H1 (cell line): Measurements from ENCODE around the gene PAFAH1B1. TPM values are rescaled to one million over a fixed set of nuclear protein-coding genes. Genes with fewer than 3 reads are reported as not detected.

Experiments
- polyA plus RNA-seq, 7 experiments: library from polyadenylated mRNA; depleted of rRNA in 3 of 7; stranded (reverse) in 5 of 7; unstranded in 2 of 7; fragments of >200 nt in 5 of 7; fragments of 200-250 nt in 2 of 7; gene quantifications; 1 replicate in 5 of 7; 2 replicates in 1 of 7; 4 replicates in 1 of 7; pipeline versions ENCODE4 v1.2.1 to v1.2.3, GENCODE V29; 2011 to 2013; ENCODE audit warnings: missing spikeins in 2 of 7, mixed read lengths in 2 of 7
- total RNA-seq: library from RNA; stranded (reverse); fragmentation: NEBNext Ultra II Directional; extraction: Animal tissue kit (Norgen Biotek cat#: 25700); gene quantifications from 2 replicates; pipeline ENCODE4 v1.2.1, GENCODE V29; 2021
- TF ChIP-seq, protein P1 (sequence below): IDR thresholded peaks from 2 replicates; pipeline ENCODE4 v1.6.1; 2011; ENCODE audit warnings: low read length, improper control_type of control experiment

PAFAH1B1 gene
- total and polyA plus RNA-seq, 2 of the 8 experiments (the other 6 are each of a cell fraction or from before 2014, with no cell fraction given) = 42.0 to 152 TPM

DNA sequence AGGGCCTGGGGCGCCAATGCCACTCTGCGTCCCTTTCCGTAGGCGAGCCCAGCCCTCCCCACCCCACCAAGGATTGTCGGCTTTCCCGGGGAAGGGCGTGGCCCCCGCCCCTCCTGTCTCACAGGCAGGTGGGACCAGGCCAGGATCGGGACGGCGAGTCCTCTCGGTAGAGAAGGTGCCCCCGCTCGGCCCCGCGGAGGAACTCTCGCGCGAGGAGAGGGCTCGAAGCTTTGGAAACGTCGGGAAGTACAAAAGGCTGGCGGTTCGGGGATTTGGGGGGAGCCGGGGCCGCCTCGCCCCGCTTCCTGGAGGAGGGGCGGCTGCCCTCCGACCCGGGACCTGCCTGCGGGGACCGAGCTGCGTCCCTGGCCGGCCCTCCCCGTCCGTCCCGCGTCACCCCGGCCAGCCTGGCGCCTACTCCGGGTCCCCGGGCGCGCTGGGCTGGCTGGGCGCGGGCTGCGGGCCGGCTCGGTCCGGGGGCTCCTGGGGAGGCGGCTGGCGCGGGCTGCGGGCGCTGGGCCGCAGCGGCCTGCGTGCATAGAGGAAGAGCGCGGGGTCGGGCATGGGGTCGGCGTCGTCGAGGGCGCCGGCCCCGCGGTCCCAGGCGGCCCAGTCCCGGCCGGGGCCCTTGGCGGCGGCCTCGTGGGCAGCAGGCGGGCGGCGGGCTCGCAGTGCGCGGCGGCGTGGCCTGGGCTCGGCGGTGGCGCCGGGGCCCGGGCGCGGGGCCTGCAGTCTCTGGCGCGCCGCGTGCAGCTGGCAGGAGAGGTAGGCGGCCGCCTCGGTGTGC lies 130.7 kb downstream of the PAFAH1B1 start (continued):
- TF ChIP-seq, protein P1, sequence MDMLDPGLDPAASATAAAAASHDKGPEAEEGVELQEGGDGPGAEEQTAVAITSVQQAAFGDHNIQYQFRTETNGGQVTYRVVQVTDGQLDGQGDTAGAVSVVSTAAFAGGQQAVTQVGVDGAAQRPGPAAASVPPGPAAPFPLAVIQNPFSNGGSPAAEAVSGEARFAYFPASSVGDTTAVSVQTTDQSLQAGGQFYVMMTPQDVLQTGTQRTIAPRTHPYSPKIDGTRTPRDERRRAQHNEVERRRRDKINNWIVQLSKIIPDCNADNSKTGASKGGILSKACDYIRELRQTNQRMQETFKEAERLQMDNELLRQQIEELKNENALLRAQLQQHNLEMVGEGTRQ = no peak
